ENCODE measurements around the gene GAGE12F.
"Not testable (repeated sequence)": the region's sequence is repeated elsewhere in the genome, so short reads cannot be mapped to it uniquely, and the experiment has no call there.

GAGE12F gene, protein sequence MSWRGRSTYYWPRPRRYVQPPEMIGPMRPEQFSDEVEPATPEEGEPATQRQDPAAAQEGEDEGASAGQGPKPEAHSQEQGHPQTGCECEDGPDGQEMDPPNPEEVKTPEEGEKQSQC

DNA sequence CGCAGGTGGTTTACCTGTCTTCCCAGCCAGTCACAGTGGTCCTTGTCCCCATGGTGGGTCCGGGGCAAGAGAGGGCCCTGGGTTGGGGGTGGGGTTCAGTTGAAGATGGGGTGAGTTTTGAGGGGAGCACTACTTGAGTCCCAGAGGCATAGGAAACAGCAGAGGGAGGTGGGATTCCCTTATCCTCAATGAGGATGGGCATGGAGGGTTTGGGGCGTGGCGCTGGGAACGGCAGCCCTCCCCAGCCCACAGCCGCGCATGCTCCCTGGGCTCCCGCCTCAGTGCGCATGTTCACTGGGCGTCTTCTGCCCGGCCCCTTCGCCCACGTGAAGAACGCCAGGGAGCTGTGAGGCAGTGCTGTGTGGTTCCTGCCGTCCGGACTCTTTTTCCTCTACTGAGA lies at the start of gene GAGE12F:
GAGE12F (plus strand) TSS at position 301 of the 400 bp plus-strand sequence. CDS start 1,155 bp downstream, outside the sequence.
- FAIRE-seq = not testable (repeated sequence)

DNA sequence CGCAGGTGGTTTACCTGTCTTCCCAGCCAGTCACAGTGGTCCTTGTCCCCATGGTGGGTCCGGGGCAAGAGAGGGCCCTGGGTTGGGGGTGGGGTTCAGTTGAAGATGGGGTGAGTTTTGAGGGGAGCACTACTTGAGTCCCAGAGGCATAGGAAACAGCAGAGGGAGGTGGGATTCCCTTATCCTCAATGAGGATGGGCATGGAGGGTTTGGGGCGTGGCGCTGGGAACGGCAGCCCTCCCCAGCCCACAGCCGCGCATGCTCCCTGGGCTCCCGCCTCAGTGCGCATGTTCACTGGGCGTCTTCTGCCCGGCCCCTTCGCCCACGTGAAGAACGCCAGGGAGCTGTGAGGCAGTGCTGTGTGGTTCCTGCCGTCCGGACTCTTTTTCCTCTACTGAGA lies 28.8 kb upstream of the GAGE12F start, which contains the start of gene GAGE12C:
GAGE12C (plus strand) TSS at position 301 of the 400 bp plus-strand sequence. CDS start 1,155 bp downstream, outside the sequence.
- FAIRE-seq = not testable (repeated sequence)

DNA sequence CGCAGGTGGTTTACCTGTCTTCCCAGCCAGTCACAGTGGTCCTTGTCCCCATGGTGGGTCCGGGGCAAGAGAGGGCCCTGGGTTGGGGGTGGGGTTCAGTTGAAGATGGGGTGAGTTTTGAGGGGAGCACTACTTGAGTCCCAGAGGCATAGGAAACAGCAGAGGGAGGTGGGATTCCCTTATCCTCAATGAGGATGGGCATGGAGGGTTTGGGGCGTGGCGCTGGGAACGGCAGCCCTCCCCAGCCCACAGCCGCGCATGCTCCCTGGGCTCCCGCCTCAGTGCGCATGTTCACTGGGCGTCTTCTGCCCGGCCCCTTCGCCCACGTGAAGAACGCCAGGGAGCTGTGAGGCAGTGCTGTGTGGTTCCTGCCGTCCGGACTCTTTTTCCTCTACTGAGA lies 19.2 kb upstream of the GAGE12F start, which contains the start of gene GAGE12D:
GAGE12D (plus strand) TSS at position 301 of the 400 bp plus-strand sequence. CDS start 1,155 bp downstream, outside the sequence.
- not testable (repeated sequence) for FAIRE-seq

GRCh38 chrX:49550989-49551388 lies 9.7 kb upstream of the GAGE12F start, which contains the start of gene GAGE12E:
Gene GAGE12E (plus strand): TSS chrX:49551289. CDS start chrX:49552444, 1,155 bp downstream.
- not testable (repeated sequence) for FAIRE-seq

- FAIRE-seq = not testable (repeated sequence)
These were observed 8.1 kb downstream of the GAGE12F start for GRCh38 chrX:49568728-49569127.

DNA sequence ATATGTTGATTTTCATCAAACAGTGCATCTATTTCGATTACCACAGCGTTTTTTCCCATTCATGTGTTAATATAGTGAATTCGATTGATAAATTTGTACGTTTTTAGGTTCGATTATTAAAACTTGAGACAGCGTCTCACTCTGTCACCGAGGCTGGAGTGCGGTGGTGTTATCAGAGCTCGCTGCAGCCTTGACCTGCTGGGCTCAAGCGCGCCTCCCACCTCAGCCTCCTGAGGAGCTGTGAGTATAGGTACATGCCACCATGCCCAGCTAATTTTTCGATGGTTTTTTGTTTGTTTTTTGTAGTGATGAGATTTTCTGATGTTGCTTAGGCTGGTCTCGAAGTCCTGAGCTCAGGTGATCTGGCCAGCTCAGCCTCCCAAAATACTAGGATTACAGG lies 8.5 kb downstream of the GAGE12F start:
- FAIRE-seq = not testable (repeated sequence)

DNA sequence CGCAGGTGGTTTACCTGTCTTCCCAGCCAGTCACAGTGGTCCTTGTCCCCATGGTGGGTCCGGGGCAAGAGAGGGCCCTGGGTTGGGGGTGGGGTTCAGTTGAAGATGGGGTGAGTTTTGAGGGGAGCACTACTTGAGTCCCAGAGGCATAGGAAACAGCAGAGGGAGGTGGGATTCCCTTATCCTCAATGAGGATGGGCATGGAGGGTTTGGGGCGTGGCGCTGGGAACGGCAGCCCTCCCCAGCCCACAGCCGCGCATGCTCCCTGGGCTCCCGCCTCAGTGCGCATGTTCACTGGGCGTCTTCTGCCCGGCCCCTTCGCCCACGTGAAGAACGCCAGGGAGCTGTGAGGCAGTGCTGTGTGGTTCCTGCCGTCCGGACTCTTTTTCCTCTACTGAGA lies 9.5 kb downstream of the GAGE12F start, which contains the start of gene GAGE12G:
GAGE12G (plus strand) TSS at position 301 of the 400 bp plus-strand sequence. CDS start 1,155 bp downstream, outside the sequence.
- not testable (repeated sequence) for FAIRE-seq

DNA sequence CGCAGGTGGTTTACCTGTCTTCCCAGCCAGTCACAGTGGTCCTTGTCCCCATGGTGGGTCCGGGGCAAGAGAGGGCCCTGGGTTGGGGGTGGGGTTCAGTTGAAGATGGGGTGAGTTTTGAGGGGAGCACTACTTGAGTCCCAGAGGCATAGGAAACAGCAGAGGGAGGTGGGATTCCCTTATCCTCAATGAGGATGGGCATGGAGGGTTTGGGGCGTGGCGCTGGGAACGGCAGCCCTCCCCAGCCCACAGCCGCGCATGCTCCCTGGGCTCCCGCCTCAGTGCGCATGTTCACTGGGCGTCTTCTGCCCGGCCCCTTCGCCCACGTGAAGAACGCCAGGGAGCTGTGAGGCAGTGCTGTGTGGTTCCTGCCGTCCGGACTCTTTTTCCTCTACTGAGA lies 19.0 kb downstream of the GAGE12F start, which contains the start of gene GAGE12H:
GAGE12H (plus strand) TSS at position 301 of the 400 bp plus-strand sequence. CDS start 1,155 bp downstream, outside the sequence.
- FAIRE-seq = not testable (repeated sequence)

DNA sequence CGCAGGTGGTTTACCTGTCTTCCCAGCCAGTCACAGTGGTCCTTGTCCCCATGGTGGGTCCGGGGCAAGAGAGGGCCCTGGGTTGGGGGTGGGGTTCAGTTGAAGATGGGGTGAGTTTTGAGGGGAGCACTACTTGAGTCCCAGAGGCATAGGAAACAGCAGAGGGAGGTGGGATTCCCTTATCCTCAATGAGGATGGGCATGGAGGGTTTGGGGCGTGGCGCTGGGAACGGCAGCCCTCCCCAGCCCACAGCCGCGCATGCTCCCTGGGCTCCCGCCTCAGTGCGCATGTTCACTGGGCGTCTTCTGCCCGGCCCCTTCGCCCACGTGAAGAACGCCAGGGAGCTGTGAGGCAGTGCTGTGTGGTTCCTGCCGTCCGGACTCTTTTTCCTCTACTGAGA lies 28.6 kb downstream of the GAGE12F start, which contains the start of gene GAGE2A:
GAGE2A (plus strand) TSS at position 301 of the 400 bp plus-strand sequence. CDS start 1,155 bp downstream, outside the sequence.
- not testable (repeated sequence) for FAIRE-seq

GRCh38 chrX:49589769-49590478 lies 29.3 kb downstream of the GAGE12F start:
- FAIRE-seq = not testable (repeated sequence)

DNA sequence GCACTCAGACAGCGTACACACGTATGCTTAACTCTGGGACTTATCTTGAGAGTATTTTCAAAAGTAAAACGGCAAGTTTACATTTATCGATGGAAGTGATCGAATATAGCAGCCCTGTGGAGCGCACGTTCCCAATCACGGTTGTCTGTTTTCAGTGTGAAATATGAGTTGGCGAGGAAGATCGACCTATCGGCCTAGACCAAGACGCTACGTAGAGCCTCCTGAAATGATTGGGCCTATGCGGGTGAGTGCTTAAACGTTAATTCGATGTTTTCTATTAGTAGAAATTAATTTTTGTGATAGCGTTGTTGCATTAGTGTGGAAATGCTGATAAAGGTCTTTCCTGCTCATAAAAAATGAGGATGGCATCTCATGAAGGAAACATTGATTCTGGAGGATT lies 29.8 kb downstream of the GAGE12F start:
- not testable (repeated sequence) for FAIRE-seq

- not testable (repeated sequence) for FAIRE-seq
These were observed 38.1 kb downstream of the GAGE12F start, which contains the start of gene GAGE1 for GRCh38 chrX:49598720-49599119. Gene GAGE1 (plus strand): TSS chrX:49599020. CDS start chrX:49600175, 1,155 bp downstream.

DNA sequence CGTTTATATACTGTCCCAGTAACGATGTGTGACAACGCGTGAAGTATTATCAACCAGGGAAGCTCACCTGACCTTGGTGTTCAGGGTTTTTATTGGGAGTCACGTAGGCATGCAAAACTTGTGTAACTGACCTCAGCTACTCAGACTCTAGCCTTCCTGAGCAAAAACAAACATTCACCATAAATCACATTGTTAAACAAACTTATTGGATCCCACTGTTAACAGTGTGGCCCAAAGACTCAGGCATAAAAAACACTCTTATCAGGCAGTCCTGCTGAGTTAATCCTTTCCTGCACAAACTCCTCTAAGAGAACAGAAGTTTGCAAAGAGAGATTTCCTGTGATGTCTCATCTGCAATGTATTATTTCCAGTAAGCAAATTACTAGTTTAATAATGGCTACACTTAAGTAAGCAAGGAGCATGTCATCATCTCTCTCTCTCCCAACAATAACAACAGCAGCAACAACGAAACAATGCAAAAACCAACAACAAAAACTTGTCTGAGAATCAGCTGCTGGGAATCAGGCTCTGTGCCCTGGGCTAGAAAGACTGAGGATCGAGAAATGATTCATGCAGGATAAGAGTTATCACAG lies 50.2 kb downstream of the GAGE12F start:
- no peak for FAIRE-seq

Measured in islet of Langerhans (tissue), 1 donor.